Body of pancreas (tissue), 4 donors: ENCODE measurements around the gene ABCC10.

ENCODE experiments used
- CTCF ChIP-seq, 7 experiments: fragments of 450-650 bp in 4 of 7; fragments of 200-600 bp in 3 of 7; sonication (generic) in 3 of 7; IDR thresholded peaks; one replicate each; pipeline ENCODE4 v1.5.1; 2016 to 2019; ENCODE audit warnings: antibody characterized with exemption in 7 of 7
- POLR2A ChIP-seq, 3 donors: fragments of 450-650 bp; IDR thresholded peaks; one replicate each; pipeline ENCODE4 v1.6.1; 2016; ENCODE audit warnings: antibody characterized with exemption in 3 of 3, mild to moderate bottlenecking in 2 of 3

DNA sequence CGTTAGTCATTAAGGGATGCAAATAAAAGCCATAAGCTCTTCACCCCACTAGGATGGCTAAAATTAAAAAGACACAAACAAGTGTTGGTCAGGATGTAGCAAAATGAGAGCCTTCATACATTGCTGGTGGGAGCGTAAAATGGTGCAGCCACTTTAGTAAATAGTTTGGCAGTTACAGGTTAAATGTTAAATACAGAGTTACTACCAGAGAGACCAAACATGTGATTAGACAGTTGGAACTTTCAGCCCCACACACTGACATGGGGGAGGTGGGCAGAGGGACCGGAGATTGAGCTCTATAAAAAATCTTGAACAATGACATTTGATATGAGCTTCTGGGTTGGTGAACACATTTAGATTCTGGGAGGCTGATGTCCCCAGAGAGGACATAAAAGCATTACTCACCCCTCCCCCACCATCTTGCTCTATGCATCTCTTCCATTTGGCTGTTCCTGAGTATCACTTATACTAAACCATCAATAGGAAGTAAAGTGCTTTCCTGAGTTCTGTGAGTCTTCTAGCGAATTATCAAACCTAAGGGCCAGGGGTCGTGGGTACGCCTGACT is 37.5 kb upstream of the ABCC10 start:
- TF ChIP-seq POLR2A (IDR thresholded peaks at IDR 0.05) (no peak), CTCF (IDR thresholded peaks at IDR 0.05) (no peak)
